ENCODE measurements around the gene NCK1.
"Not testable (repeated sequence)": the region's sequence is repeated elsewhere in the genome, so short reads cannot be mapped to it uniquely, and the experiment has no call there.

The NCK1 gene

DNA sequence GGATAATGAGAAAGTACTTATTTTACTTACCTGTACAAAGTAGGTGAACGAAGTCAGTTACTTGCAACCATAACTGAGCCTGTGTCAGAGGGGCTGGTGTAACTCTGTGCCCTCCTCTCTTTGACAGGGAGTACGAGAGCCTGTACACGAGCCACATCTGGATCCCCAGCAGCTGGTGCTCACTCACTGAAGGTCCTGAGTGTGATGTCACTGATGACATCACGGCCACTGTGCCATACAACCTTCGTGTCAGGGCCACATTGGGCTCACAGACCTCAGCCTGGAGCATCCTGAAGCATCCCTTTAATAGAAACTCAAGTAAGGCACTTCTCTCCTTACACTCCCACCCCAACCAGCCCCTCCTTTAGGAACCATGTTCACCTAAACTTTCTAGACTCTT, 120.0 kb downstream of the NCK1 start:
- in situ Hi-C loops (cut with HindIII; ENCODE audit: low sequenced_read_pairs): no loop called here

DNA sequence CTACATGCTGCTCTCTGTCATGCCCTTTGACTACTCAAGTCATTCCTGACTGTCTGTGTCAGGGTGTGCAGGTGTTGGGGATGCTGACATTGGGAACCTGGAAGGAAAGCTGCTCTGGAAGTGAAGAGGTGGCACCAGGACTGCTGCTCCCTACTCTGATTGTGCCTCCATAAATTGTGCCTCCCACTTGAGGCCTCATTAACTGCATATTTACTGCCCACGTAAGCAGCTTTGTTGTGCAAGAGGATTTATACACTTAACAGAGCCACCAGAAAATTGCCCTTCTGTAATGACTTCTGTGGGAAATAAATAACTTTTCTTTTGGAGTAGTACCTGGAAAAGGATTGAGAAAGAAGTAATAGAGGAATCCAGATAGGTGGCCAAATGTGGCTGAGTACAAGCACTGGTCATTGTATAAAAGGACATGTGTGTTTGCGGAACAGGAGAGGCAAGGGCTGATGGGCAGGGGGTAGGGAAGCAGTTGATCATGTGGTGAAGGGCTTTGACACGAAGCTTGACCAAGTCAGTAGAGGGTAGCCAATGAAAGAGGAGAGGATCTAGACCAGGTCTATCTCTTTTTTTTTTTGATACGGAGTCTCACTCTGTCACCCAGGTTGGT, 120.6 kb downstream of the NCK1 start:
- in situ Hi-C loops (cut with HindIII; ENCODE audit: low sequenced_read_pairs): no loop called here

DNA sequence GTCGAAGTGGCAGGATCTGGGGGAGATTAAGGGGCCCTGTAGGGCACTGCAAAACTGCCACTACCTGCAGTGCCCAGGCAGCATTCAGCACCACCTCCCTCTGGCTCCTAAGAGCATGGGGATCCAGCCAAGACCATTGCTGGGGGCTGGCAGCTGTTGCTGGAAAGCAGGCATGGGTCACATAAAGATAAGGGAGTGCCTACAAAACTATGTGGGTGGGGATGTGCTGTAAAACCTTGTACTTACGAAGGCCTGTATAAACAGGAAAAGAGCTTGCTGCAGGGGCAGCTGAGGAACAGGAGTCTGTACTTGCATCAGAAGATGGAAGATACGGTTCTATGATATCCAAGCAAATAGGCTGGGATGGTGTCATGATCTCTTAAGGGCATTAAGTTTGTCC, 122.8 kb downstream of the NCK1 start:
- in situ Hi-C loops (cut with HindIII; ENCODE audit: low sequenced_read_pairs): no loop called here

DNA sequence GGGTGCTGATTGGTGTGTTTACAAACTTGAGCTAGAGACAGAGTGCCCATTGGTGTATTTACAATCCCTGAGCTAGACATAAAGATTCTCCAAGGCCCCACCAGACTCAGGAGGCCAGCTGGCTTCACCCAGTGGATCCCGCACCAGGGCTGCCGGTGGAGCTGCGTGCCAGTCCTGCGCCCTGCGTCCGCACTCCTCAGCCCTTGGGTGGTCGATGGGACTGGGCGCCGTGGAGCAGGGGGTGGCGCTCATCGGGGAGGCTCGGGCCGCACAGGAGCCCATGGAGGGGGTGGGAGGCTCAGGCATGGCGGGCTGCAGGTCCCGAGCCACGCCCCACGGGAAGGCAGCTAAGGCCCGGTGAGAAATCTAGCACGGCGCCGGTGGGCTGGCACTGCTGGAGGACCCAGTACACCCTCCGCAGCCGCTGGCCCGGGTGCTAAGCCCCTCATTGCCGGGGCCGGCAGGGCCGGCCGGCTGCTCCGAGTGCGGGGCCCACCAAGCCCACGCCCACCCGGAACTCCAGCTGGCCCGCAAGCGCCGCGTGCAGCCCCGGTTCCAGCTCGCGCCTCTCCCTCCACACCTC, 125.5 kb downstream of the NCK1 start:
- in situ Hi-C loops (cut with HindIII; ENCODE audit: low sequenced_read_pairs): not testable (repeated sequence)

DNA sequence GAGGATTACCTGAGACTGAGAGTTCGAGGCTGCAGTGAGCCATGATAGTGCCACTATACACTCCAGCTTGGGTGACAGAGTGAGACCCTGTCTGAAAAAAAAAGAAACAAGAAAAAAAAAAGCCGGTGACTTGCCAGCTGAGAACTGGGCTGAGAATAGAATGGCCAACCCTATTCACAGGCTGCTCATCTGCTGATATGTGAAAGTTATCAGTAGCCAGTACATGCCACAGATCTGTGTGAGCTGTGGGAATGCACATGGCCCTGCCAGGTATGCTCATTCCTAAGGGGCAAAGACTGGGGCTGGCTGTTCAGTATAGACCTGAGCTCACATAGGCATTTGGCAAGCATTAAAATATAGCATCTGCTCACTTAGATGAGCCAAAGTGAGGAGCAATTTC, 126.6 kb downstream of the NCK1 start:
- in situ Hi-C loops (cut with HindIII; ENCODE audit: low sequenced_read_pairs): no loop called here

DNA sequence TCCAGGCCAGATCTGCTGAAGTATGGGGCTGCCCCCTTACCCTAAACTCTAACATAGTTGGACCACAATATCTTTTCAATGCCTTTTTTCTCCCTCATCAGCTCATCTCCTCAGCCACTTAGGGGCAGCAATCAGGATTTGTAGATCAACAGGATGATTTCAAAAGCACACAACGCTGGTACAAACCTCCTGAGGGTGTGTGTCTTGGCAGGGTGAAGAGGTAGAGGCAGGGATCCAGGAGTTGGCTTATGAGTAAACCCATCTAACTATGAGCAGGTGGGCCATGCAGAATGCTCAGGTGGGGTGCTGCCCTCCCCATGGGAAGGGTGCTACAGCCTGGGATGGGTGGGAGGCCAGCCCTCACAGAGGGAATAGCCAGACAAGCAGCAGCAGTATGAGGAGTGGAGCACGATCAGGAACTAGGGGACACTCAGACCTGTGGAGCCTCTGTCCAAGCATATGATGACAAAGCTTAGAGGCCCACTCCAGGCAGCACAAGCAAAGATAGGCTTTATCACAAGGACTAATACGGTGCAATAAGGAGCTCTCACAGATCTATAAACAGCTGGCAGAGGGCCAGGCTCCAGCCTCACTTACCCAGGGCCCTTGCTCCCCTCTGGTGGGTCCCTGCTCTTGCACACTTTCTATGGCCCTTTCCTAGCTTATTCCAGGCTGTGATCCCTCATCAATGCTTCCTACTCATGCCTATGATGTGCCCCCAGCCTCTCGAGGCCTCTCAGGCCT, 127.9 kb downstream of the NCK1 start:
- in situ Hi-C loops (cut with HindIII; ENCODE audit: low sequenced_read_pairs): no loop called here

DNA sequence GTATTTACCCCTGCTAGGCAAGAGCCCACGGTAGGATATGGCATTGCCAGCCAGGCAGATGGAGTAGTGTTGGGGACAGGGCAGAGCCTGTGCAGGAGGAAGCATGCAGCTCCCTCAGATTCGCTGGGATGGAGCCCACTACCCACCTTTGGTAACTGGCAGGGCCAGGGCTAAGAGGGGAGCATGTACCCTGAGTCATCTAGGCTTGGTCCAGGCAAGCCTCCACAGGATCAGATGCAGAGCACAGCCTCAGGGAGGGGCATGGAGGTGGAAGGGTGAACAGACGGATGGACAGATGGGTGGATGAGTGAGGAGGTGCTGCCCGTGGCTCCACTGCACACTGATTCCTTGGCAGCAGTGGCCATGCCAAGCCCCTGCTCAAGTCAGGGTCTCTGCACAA, 128.8 kb downstream of the NCK1 start:
- in situ Hi-C loops (cut with HindIII; ENCODE audit: low sequenced_read_pairs): no loop called here

DNA sequence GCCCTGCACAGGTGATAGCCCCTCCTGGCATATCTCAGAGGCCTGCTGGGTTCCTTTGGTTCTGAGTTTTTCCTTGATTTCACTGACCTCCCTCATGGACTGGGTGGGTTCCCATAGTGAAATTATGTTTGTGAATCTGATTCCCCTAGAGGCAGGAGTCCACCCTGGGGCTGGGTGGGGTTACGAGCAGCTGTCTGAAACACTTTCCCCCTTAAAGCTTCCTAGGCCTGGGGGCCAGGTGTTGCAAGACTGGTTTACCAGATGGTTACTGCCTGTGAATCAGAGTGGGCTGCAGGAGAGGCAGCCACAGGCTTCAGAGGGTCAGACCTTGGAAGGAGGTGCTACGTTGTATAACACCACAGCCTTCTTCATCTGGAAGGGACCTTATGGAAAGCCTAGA, 130.1 kb downstream of the NCK1 start:
- in situ Hi-C loops (cut with HindIII; ENCODE audit: low sequenced_read_pairs): no loop called here

DNA sequence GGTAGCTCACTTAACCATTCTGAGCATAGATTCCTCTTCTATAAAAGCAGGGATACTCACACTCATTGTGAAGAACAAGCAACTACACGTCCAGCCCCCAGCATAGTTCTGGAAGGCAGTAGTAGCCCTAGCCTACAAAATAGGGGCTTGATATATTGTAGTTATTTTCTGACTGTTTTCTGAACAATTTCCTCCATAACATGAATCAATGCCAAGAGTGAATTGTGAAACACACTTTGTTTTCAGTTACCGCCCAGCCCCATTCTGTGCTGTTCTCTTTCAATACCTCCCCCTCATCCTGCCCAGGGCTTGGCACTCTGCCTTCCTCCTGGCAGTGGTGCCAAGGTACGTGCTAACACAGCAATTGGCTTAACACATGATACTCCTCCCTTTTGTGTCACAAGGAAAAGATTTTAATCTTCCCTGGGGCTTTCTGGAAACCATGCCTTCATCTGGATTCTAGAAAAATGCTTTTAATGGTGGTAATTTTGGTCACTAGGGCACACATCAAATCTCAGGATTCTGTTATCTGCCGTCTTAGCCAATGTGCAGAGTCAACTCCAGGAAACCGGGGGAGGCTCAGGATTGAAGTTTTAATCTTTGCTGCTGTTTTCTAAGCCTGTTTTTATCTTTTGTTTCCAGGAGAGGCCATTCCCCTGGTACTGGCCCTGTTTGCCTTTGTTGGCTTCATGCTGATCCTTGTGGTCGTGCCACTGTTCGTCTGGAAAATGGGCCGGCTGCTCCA, 132.9 kb downstream of the NCK1 start:
- in situ Hi-C loops (cut with HindIII; ENCODE audit: low sequenced_read_pairs): no loop called here

DNA sequence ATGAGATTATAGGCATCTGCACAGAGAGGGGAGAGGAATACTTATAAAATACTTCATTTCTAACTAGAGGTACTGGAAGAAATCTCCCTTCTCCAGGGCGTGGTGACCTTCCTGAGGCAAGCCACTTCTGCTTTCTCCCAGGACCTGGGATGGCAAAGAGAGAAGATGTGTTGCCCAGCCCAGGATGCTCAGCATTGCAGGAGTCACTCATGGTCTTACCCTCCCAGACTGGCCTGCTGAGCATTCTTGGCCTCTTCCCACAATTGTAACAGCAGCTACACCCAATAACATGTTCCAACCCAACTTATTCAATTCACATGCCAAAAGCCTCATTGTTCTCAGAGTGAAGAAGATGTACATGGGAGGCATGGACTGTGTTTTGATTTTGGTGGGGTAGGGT, 133.6 kb downstream of the NCK1 start:
- in situ Hi-C loops (cut with HindIII; ENCODE audit: low sequenced_read_pairs): no loop called here

Data from DLD1 (cell line).